GM12891 (cell line): Measurements from ENCODE around the gene SFXN2.
A peak's percentile ranks its signal among the peaks of the same experiment; 100 is the strongest.
"Not testable (repeated sequence)": the region's sequence is repeated elsewhere in the genome, so short reads cannot be mapped to it uniquely, and the experiment has no call there.

Experiments
- DNase-seq: peaks from one replicate; pipeline ENCODE4 v3.0.0; 2011; ENCODE audit warnings: low spot score; ENCODE audit not compliant: insufficient read length
- FAIRE-seq: peaks from 2 replicates; lab custom pipeline; 2011; peaks lifted over from hg19 to GRCh38; lab: Jason Lieb, UNC
- PAX5 ChIP-seq: IDR thresholded peaks from 2 replicates; pipeline ENCODE4 v1.6.1; 2011; ENCODE audit warnings: low read length, moderate library complexity, mild to moderate bottlenecking; ENCODE audit not compliant: insufficient read depth, severe bottlenecking
- POLR2A ChIP-seq: IDR thresholded peaks from 2 replicates; pipeline ENCODE4 v1.6.1; 2011; ENCODE audit warnings: low read depth, low read length, control low read depth
- POLR2AphosphoS5 ChIP-seq: IDR thresholded peaks from 2 replicates; pipeline ENCODE4 v1.6.1; 2011; ENCODE audit warnings: low read depth, low read length, control low read depth
- POU2F2 ChIP-seq: IDR thresholded peaks from 2 replicates; pipeline ENCODE4 v1.6.1; 2011; ENCODE audit warnings: low read depth, mild to moderate bottlenecking, control low read depth, low read length, moderate library complexity
- SPI1 ChIP-seq: IDR thresholded peaks from 2 replicates; pipeline ENCODE4 v1.6.1; 2011; ENCODE audit warnings: low read depth, low read length, control low read depth
- TAF1 ChIP-seq: IDR thresholded peaks from 2 replicates; pipeline ENCODE4 v1.6.1; 2011; ENCODE audit warnings: low read depth, low read length, control low read depth

Gene SFXN2

GRCh38 chr10:102702742-102703141 lies 11.7 kb upstream of the SFXN2 start:
- no peak for TF ChIP-seq POLR2AphosphoS5
- no peak for TF ChIP-seq PAX5
- TF ChIP-seq POU2F2, result no peak
- TF ChIP-seq TAF1, result no peak
- TF ChIP-seq POLR2A, result no peak
- TF ChIP-seq SPI1, result no peak
- DNase-seq (no peak), FAIRE-seq (no peak)

- no peak for TF ChIP-seq POU2F2
- TF ChIP-seq TAF1, result no peak
- TF ChIP-seq SPI1, result no peak
- no peak for TF ChIP-seq POLR2AphosphoS5
- TF ChIP-seq POLR2A, result no peak
- no peak for TF ChIP-seq PAX5
- DNase-seq (no peak), FAIRE-seq (peak; percentile 20)
Measured at GRCh38 chr10:102704915-102705314, 9.5 kb upstream of the SFXN2 start.

- TF ChIP-seq POU2F2 (no peak), PAX5 (no peak), TAF1 (no peak), SPI1 (no peak), POLR2AphosphoS5 (no peak), POLR2A (no peak)
- DNase-seq (no peak), FAIRE-seq (no peak)
Measured at GRCh38 chr10:102705531-102705930, 8.9 kb upstream of the SFXN2 start.

- FAIRE-seq (no peak), DNase-seq (no peak)
- TF ChIP-seq SPI1 (no peak), PAX5 (no peak), POLR2AphosphoS5 (no peak), TAF1 (no peak), POU2F2 (no peak), POLR2A (no peak)
Measured at GRCh38 chr10:102710609-102711008, 3.8 kb upstream of the SFXN2 start.

- no peak for FAIRE-seq
- TF ChIP-seq POLR2A (no peak), POLR2AphosphoS5 (no peak), SPI1 (0 out of 2 replicates have a peak, but pooled peaks have one; percentile 10)
- DNase-seq, result no peak
Measured at GRCh38 chr10:102712089-102712488, 2.3 kb upstream of the SFXN2 start.

- TF ChIP-seq SPI1 (no peak), TAF1 (no peak), POLR2AphosphoS5 (no peak), POLR2A (no peak), POU2F2 (no peak), PAX5 (no peak)
- DNase-seq (no peak), FAIRE-seq (no peak)
Measured at GRCh38 chr10:102712843-102713538, 1.4 kb upstream of the SFXN2 start.

GRCh38 chr10:102713539-102713813 lies 960 bp upstream of the SFXN2 start:
- no peak for TF ChIP-seq PAX5
- peak; percentile 64; the same call in 1 of the 2 replicates for TF ChIP-seq POLR2AphosphoS5
- TF ChIP-seq POLR2A, result 0 out of 2 replicates have a peak, but pooled peaks have one; percentile 69
- peak; percentile 59; the same call in 1 of the 2 replicates for TF ChIP-seq TAF1
- TF ChIP-seq POU2F2, result 0 out of 2 replicates have a peak, but pooled peaks have one; percentile 45
- TF ChIP-seq SPI1, result 0 out of 2 replicates have a peak, but pooled peaks have one; percentile 18
- DNase-seq (no peak), FAIRE-seq (no peak)

- FAIRE-seq, result peak; percentile 97
- TF ChIP-seq SPI1, result no peak
- peak; percentile 14; the same call in 1 of the 2 replicates for TF ChIP-seq POLR2AphosphoS5
- peak; percentile 44; the same call in 1 of the 2 replicates for TF ChIP-seq POLR2A
- no peak; the same call in 1 of the 2 replicates for TF ChIP-seq POU2F2
- peak; percentile 97 for DNase-seq
Measured at GRCh38 chr10:102713814-102714620, 419 bp upstream of the SFXN2 start, which contains the start of gene ARL3. TSS of gene ARL3 (minus strand) at chr10:102714397. CDS start at chr10:102714275, 122 bp downstream.

- no peak for TF ChIP-seq TAF1
- TF ChIP-seq POLR2A, result no peak
- no peak for TF ChIP-seq SPI1
- no peak for TF ChIP-seq PAX5
- no peak for TF ChIP-seq POU2F2
- TF ChIP-seq POLR2AphosphoS5, result no peak
- no peak for FAIRE-seq
- no peak for DNase-seq
Measured at GRCh38 chr10:102715880-102716279, 1.4 kb downstream of the SFXN2 start.

GRCh38 chr10:102716900-102717565 lies 2.6 kb downstream of the SFXN2 start:
- FAIRE-seq, DNase-seq: not testable (repeated sequence)
